ENCODE data around the gene CAVIN1.
"Not testable (repeated sequence)": the region's sequence is repeated elsewhere in the genome, so short reads cannot be mapped to it uniquely, and the experiment has no call there.

Gene CAVIN1

GRCh38 chr17:42361781-42362186 is 61.3 kb downstream of the CAVIN1 start:
- DNase-seq (ENCODE audit: low read depth) = no peak
- TF ChIP-seq, protein P1, sequence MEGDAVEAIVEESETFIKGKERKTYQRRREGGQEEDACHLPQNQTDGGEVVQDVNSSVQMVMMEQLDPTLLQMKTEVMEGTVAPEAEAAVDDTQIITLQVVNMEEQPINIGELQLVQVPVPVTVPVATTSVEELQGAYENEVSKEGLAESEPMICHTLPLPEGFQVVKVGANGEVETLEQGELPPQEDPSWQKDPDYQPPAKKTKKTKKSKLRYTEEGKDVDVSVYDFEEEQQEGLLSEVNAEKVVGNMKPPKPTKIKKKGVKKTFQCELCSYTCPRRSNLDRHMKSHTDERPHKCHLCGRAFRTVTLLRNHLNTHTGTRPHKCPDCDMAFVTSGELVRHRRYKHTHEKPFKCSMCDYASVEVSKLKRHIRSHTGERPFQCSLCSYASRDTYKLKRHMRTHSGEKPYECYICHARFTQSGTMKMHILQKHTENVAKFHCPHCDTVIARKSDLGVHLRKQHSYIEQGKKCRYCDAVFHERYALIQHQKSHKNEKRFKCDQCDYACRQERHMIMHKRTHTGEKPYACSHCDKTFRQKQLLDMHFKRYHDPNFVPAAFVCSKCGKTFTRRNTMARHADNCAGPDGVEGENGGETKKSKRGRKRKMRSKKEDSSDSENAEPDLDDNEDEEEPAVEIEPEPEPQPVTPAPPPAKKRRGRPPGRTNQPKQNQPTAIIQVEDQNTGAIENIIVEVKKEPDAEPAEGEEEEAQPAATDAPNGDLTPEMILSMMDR (conservative IDR thresholded peaks at IDR 0.05; ENCODE audit: low read depth, low read length) = no peak

DNA sequence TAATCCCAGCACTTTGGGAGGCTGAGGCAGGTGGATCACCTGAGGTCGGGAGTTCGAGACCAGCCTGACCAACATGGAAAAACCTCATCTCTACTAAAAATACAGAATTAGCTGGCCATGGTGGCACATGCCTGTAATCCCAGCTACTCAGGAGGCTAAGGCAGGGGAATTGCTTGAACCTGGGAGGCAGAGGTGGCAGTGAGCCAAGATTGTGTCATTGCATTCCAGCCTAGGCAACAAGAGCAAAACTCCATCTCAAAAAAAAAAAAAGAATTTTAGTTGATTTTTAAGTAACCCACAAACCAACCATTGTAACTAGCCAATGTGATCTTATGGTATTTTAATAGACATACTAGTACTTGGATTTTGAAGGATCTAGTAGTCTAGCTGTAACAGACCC is 62.7 kb downstream of the CAVIN1 start:
- not testable (repeated sequence) for H3K4me3 ChIP-seq (ENCODE audit: low read depth, low read length); DNase-seq (ENCODE audit: low read depth)

More at GRCh38 chr17:42361781-42362186, 61.3 kb downstream of the CAVIN1 start:
- H3K4me3 ChIP-seq (ENCODE audit: low read depth, low read length) = no peak overlapping the region

DNA sequence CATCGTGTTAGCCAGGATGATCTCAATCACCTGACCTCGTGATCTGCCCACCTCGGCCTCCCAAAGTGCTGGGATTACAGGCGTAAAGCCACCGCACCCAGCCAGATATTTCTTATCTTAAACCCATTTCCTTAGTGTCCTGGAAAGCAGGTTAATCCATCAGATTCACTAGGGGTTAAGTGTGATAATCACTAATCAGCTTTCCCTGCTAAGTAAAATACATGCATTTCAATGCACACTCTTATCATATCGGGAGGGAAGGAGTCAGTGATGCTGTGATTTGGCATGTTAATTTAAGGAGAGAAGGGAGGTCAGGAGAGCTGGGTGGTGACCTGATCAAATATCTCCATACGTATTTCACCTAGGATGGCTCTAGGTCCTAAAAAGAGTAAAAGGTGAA is 63.9 kb downstream of the CAVIN1 start:
- TF ChIP-seq, protein P1 (conservative IDR thresholded peaks at IDR 0.05; ENCODE audit: low read depth, low read length) = no peak

DNA sequence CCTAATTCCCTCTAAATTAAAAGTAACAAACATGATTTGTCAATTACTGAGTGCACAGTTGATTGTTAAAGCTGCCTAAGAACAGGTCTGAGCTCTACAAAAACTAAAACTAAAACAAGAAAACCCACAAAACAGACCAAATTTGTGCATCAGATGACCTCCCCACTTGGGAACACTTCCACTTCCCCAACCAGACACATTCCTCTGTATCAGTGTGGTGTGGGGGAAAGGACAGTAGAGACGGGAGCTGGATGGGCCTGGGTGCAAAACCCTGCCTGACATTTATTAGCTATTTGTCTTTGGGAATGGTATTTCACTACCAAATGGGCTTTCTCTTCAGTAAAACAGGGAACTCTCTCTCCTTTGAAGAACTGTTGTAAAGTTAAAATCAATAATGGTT is 64.6 kb downstream of the CAVIN1 start:
- no peak for DNase-seq (ENCODE audit: low read depth)
- TF ChIP-seq, protein P1 (conservative IDR thresholded peaks at IDR 0.05; ENCODE audit: low read depth, low read length) = no peak
- H3K4me3 ChIP-seq (ENCODE audit: low read depth, low read length) = no peak overlapping the region

More for the DNA sequence above, 63.9 kb downstream of the CAVIN1 start:
- no peak for DNase-seq (ENCODE audit: low read depth)
- H3K4me3 ChIP-seq (ENCODE audit: low read depth, low read length) = no peak overlapping the region

DNA sequence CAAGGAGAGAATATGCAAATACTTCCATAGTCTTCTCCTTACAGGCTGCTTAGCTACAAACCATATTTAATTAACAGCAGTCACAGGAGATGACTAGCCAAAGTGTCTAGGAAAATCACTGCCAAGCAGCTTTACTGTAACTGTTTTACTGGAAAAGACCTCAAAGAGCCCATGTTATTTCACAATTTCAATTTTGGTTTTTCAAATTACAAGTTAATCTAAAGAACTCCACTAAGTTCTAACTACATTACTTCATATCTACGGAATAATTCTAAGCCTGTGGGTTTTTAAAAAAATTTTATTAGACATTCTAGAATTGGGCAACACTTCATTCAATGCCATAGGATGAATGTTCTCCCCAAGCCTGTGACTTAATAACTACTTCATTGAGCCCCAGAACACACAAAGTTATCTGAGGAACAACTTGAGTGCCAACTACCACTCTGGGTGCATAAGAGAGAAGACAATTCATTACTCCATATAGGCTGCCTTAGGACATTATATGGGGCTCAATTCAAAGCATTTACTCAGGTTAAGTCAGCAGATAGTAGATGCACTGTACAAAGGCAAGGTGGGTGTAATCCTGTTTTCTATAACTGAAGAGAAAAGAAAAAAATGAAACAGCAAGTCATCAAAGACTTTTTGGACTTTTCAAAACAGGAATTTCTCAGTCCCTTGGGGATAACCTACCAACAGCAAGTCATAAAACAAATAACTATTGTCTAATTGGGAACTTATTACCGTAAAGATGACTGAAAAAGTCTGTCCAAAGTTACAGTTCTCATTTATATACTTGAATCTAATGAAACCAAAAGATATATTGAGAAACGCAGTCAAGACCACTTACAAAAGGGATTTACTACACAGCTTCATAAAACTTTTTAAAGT is 67.9 kb downstream of the CAVIN1 start:
- TF ChIP-seq, protein P1 (conservative IDR thresholded peaks at IDR 0.05; ENCODE audit: low read depth, low read length) = no peak
- DNase-seq (ENCODE audit: low read depth) = no peak

More for the DNA sequence above, 67.9 kb downstream of the CAVIN1 start:
- H3K4me3 ChIP-seq (ENCODE audit: low read depth, low read length) = no peak overlapping the region

All from choroid plexus epithelial cell (primary cell).